ENCODE data around the gene CCDC18.

- TF ChIP-seq CTCF (IDR thresholded peaks at IDR 0.05) (no peak), EP300 (IDR thresholded peaks at IDR 0.05) (no peak), POLR2A (IDR thresholded peaks at IDR 0.05) (no peak), POLR2AphosphoS5 (IDR thresholded peaks at IDR 0.05) (no peak)
These were observed 29.1 kb upstream of the CCDC18 start for GRCh38 chr1:93151474-93151873.
